ENCODE results near the gene CCDC86.

The CCDC86 gene

GRCh38 chr11:60870733-60871377 lies 28.9 kb downstream of the CCDC86 start:
- no peak for DNase-seq

DNA sequence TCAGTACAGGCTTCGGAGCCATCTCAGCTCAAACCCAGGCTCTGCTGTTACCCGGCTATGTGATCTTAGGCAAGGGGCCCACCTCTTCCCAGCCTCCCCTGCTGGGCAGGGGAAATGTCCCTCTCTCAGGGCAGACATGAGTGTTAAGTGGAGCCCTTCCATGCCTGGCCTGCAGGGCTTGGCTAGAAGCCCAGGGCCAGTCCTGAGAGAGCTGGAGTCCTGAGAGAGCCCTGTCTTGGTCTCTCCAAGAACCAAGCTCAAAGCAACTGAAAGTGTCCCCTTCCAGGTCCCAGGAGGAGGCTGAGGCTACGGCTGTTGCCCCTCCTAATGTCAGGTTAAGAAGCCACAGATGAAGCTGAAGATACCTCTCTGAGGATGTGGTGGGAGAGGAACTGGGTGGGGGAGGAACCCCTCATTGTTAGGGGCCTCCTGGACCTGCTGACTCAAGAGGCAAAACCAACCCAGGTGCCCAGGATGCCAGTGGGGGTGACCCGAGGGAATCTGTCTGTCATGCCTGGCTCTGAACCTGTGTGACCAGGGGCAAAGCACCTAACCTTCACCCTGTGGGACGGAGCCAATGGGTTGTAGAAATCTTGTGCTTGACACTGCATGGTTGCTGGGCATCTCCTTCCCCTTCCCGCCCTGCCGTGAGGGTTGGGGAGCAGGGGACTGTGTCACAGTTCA lies 29.6 kb downstream of the CCDC86 start:
- DNase-seq, result no peak

GRCh38 chr11:60872124-60872960 lies 30.4 kb downstream of the CCDC86 start:
- DNase-seq, result peak; percentile 64

DNA sequence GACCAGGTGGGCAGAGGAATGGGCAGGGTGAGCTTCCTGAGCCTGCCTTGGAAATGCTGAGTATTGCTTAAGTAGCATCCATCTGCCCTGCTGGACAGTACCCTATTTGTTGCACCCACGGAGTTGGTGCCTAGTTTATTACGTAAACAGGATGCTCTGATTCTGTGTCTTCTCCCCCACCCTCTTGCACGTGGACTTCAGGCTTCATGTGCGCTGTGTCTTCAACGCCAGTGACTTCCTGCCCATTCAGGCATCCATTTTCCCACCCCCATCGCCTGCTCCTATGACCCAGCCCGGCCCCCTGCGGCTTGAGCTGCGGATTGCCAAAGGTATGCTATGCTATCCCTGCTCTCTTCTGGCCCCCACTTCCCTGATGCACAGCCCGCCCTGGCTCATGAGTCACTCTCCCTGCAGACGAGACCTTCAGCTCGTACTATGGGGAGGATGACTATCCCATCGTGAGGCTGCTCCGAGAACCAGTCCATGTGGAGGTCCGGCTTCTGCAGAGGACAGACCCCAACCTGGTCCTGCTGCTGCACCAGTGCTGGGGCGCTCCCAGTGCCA lies 31.1 kb downstream of the CCDC86 start:
- DNase-seq, result peak; percentile 52

GRCh38 chr11:60873533-60873932 lies 31.6 kb downstream of the CCDC86 start:
- DNase-seq, result no peak

- no peak for DNase-seq
Measured at GRCh38 chr11:60874421-60875365, 32.8 kb downstream of the CCDC86 start.

GRCh38 chr11:60875366-60876167 lies 33.7 kb downstream of the CCDC86 start:
- no peak for DNase-seq

DNA sequence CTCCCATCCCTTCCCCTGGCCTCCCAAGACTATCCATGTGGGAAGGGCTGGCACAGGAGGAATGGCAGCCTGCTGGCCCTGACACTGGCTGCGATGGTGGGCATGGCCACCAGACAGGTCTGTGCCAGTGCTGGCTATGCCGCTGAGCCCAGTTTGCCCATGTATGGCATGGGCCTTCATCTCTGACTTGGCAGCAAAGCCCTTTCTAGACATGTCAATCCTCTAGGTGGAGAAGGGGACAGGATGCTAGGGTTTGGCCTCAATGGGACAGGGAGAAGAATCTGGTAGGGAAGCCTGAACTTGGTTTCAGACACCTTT lies 34.2 kb downstream of the CCDC86 start:
- DNase-seq, result no peak

DNA sequence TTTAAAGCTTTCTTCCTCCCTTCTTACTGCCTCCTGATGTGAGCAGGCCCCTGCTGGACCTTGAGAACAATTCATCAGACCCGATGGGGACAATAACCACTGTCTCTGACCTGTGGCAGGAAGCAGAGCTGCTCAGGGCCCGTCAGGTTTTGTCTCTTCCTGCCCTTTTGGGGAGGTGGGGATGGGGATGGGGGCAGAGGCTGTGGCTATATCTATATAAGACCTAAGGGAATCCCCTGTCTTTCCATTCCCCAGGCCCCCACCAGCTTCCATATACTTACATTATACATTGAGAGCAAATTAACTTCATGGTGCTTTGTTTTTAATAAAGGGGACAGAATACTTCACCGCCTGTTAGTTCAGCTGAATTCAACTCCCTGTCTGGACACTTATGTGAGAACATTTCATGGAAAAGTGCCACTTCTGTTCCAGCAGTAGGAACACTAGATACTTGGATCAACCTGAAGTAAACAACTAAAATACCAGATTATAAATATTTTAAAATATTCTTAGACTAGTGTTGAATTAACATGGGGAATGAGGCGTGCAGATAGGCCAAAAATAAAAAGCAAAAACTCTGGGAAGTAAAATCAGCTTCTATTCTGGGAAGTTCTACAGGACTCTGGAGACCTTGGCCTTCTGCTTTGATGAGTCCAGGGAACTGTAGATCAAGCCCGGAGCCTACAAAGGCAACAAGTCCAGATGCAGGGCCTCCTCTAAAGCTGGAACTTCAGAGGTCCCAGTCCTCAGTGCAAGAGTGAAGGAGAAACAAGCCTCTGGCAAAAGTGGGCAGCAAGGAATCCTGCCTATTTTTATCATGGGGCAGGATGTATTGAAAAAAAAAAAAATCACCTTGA lies 36.6 kb downstream of the CCDC86 start:
- no peak for DNase-seq

- DNase-seq, result no peak
Measured at GRCh38 chr11:60879104-60879503, 37.2 kb downstream of the CCDC86 start.

DNA sequence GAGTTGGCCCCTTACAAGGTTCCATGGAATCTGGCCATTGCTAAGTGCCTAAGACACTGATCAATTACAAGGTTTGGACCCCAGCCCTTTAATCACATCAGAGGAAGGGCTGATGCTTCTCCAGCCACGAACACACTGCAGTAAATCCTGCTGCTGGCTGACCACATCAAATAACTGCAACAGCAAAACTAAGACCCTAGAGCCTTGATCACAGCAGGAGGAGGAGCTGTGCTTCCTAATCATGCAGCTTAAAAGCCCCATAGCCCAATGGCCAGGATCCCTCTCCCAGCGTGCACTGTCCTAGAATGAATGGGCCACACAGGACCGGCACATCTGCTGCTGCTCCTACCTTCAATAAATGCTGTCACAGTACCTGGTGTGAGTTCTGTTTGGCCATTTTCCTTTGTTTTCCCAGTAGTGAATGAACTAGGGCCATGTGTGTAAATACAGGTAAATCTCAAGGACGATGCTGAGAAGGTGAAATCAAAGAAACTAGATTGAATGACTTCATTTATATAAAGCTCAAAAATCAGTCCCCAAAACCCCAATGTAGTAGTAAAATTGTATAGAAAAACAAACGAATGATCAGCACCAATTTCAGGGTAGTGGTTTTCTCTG lies 38.2 kb downstream of the CCDC86 start:
- no peak for DNase-seq

- DNase-seq, result no peak
Measured at GRCh38 chr11:60880643-60881282, 38.9 kb downstream of the CCDC86 start.

DNA sequence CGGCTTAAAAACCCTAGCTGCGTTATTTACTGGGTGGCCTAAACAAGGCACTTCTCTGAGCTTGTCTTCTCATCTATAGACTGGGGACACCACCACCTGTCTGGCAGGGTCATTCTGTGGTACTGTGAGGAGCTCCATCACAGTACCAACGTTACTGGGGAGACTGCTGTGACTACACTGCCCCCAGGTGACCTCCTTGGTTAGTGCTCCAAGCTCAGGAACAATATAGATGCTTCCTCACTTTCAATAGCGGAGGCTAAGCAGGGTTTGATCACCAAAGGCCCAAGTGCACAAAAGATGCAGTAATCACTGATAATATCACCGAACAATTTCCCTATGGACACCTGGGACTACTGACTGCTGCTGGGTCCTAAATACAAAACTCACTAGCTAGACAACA lies 45.6 kb downstream of the CCDC86 start:
- peak; percentile 31 for DNase-seq

- no peak for DNase-seq
Measured at GRCh38 chr11:60889869-60890311, 48.0 kb downstream of the CCDC86 start.

GRCh38 chr11:60890696-60891095 lies 48.8 kb downstream of the CCDC86 start:
- DNase-seq, result no peak

GRCh38 chr11:60891103-60891741 lies 49.3 kb downstream of the CCDC86 start:
- no peak for DNase-seq

DNA sequence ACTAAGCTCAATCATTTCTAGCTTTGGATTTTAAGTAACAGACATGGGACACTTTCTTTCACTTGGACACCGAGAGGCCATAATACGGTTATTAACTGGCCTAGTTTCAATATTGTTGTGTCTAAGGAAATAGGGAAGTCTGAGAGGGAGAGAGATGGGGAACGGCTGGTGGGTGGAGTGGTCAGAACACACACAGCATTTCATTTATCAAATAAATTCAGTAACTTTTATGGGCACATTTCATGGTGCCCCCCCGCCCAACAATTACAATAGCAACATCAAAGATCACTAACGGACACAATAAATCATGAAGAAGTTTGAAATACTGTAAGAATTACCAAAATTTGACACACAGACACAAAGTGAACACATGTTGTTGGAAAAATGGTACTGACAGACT lies 53.8 kb downstream of the CCDC86 start:
- no peak for DNase-seq

DNA sequence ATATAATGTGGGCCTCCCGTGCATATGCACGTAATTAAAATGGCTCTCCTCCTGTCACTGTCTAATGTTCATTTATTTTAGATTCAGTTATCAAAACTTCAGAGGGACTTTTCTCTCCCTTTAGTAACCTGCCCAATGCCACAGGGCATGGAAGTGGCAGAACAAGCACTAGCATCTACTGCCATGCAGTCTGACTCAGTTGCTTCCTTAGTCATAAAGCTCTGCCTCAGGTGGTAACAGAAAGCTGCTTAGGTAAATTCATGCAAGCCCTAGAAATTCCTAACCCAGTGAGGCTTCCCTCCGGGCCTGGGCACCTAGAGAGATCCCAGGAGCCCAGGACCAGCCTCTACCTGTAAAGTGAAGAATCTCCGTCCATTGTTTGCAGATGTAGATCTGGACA lies 55.6 kb downstream of the CCDC86 start:
- DNase-seq, result no peak

Data from MV-4-11 (cell line).